ENCODE results near the gene PAM. TPM values are rescaled to one million over a fixed set of nuclear protein-coding genes. Genes with fewer than 3 reads are reported as not detected.

PAM gene
- total RNA-seq, 1 experiment from 2014 or later = 90.0 TPM

- Histone ChIP-seq H4K20me1 (ENCODE audit: low read length) (no peaks in the 10 kb centered on the region), H2AFZ (ENCODE audit: low read length) (no peak overlapping the region), H3K36me3 (ENCODE audit: low read depth, low read length) (no peaks in the 10 kb centered on the region), H3K4me2 (ENCODE audit: low read length) (peak overlapping the region; percentile 62), H3K79me2 (ENCODE audit: low read length) (no peaks in the 10 kb centered on the region), H3K9ac (ENCODE audit: low read length) (peak overlapping the region; percentile 41), H3F3A (ENCODE audit: low read length, unreplicated experiment) (peaks cover 4% of the 10 kb centered on the region), H3K9me2 (replicated peaks; ENCODE audit: low read length) (no peaks in the 10 kb centered on the region), H3K9me3 (ENCODE audit: low read length) (no peaks in the 10 kb centered on the region), H3K4me3 (ENCODE audit: low read length) (no peak overlapping the region), H3K27ac (ENCODE audit: low read length) (peak overlapping the region; percentile 83), H3K27me3 (ENCODE audit: low read length) (no peaks in the 10 kb centered on the region), H3K4me1 (ENCODE audit: insufficient read depth, low read length) (peaks cover 36% of the 10 kb centered on the region)
- no peak for ATAC-seq
- DNase-seq = no peak
- TF ChIP-seq, protein P1, sequence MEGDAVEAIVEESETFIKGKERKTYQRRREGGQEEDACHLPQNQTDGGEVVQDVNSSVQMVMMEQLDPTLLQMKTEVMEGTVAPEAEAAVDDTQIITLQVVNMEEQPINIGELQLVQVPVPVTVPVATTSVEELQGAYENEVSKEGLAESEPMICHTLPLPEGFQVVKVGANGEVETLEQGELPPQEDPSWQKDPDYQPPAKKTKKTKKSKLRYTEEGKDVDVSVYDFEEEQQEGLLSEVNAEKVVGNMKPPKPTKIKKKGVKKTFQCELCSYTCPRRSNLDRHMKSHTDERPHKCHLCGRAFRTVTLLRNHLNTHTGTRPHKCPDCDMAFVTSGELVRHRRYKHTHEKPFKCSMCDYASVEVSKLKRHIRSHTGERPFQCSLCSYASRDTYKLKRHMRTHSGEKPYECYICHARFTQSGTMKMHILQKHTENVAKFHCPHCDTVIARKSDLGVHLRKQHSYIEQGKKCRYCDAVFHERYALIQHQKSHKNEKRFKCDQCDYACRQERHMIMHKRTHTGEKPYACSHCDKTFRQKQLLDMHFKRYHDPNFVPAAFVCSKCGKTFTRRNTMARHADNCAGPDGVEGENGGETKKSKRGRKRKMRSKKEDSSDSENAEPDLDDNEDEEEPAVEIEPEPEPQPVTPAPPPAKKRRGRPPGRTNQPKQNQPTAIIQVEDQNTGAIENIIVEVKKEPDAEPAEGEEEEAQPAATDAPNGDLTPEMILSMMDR (conservative IDR thresholded peaks at IDR 0.05; ENCODE audit: low read depth, low read length) = no peak
- TF ChIP-seq EZH2 (IDR thresholded peaks at IDR 0.05; ENCODE audit: low read length, unreplicated experiment) (no peak), EZH2phosphoT487 (IDR thresholded peaks at IDR 0.05; ENCODE audit: borderline replicate concordance, low read length) (no peak)
- ChIA-PET CTCF (interaction anchor here (0.6 kb wide), 1 partner anchor 360 kb away, joined by 3 read pairs; no protein-coding TSS in a partner anchor), POLR2A (ENCODE audit: unreplicated experiment) (no interaction called here)
- BruUV-seq (replicated peaks) = no TSS peak
- intact Hi-C loops (cut with micrococcal nuclease) = no loop called here
Observed at GRCh38 chr5:102922111-102922720, 167.1 kb downstream of the PAM start.

- peak; percentile 42 for ATAC-seq
- POLR2A ChIA-PET (ENCODE audit: unreplicated experiment) = interaction anchor here (0.5 kb wide), 1 partner anchor 12 kb away, joined by 4 read pairs; no protein-coding TSS in a partner anchor
Observed at GRCh38 chr5:102922799-102923477, 167.8 kb downstream of the PAM start.

More at GRCh38 chr5:102922799-102923477, 167.8 kb downstream of the PAM start:
- H3K4me1 ChIP-seq (ENCODE audit: insufficient read depth, low read length) = peaks cover 36% of the 10 kb centered on the region
- no peak overlapping the region for H2AFZ ChIP-seq (ENCODE audit: low read length)
- intact Hi-C loops (cut with micrococcal nuclease) = no loop called here
- BruUV-seq (replicated peaks) = no TSS peak
- H3K79me2 ChIP-seq (ENCODE audit: low read length) = no peaks in the 10 kb centered on the region
- H3F3A ChIP-seq (ENCODE audit: low read length, unreplicated experiment) = peaks cover 4% of the 10 kb centered on the region
- no peaks in the 10 kb centered on the region for H3K36me3 ChIP-seq (ENCODE audit: low read depth, low read length)
- DNase-seq = peak; percentile 70
- no peaks in the 10 kb centered on the region for H3K9me2 ChIP-seq (replicated peaks; ENCODE audit: low read length)
- no peak overlapping the region for H3K4me3 ChIP-seq (ENCODE audit: low read length)
- H3K27me3 ChIP-seq (ENCODE audit: low read length) = no peaks in the 10 kb centered on the region
- TF ChIP-seq, protein P1 (conservative IDR thresholded peaks at IDR 0.05; ENCODE audit: low read depth, low read length) = no peak
- TF ChIP-seq EZH2phosphoT487 (IDR thresholded peaks at IDR 0.05; ENCODE audit: borderline replicate concordance, low read length) (no peak), EZH2 (IDR thresholded peaks at IDR 0.05; ENCODE audit: low read length, unreplicated experiment) (no peak)
- no peaks in the 10 kb centered on the region for H3K9me3 ChIP-seq (ENCODE audit: low read length)
- H4K20me1 ChIP-seq (ENCODE audit: low read length) = no peaks in the 10 kb centered on the region
- no peak overlapping the region; the same call in 1 of the 2 replicates for H3K9ac ChIP-seq (ENCODE audit: low read length)
- CTCF ChIA-PET = interaction anchor here (0.6 kb wide), 1 partner anchor 361 kb away, joined by 3 read pairs; no protein-coding TSS in a partner anchor
- peak overlapping the region; percentile 62 for H3K4me2 ChIP-seq (ENCODE audit: low read length)
- peak overlapping the region; percentile 83 for H3K27ac ChIP-seq (ENCODE audit: low read length)

Measured in PC-3 (cell line).